H1 (cell line): ENCODE data around the gene CYREN. TPM values are rescaled to one million over a fixed set of nuclear protein-coding genes. Genes with fewer than 3 reads are reported as not detected.

Experiments used
- CTBP2 ChIP-seq: IDR thresholded peaks from 2 replicates; pipeline ENCODE4 v1.7.0; 2011; ENCODE audit warnings: borderline replicate concordance, mild to moderate bottlenecking, moderate library complexity, mixed read lengths, low read length; ENCODE audit not compliant: insufficient read depth, insufficient read length
- SAP30 ChIP-seq: fragments of 300-600 bp; sonication (generic); IDR thresholded peaks from 2 replicates; pipeline ENCODE4 v1.7.1; 2012; ENCODE audit warnings: low read length, moderate library complexity, mild to moderate bottlenecking, inconsistent platforms; ENCODE audit not compliant: insufficient read depth, insufficient replicate concordance
- SP2 ChIP-seq: IDR thresholded peaks from 2 replicates; pipeline ENCODE4 v1.6.1; 2012; ENCODE audit warnings: mild to moderate bottlenecking, low read length, inconsistent platforms
- polyA plus RNA-seq, 7 experiments: library from polyadenylated mRNA; depleted of rRNA in 3 of 7; stranded (reverse) in 5 of 7; unstranded in 2 of 7; fragments of >200 nt in 5 of 7; fragments of 200-250 nt in 2 of 7; gene quantifications; 1 replicate in 5 of 7; 2 replicates in 1 of 7; 4 replicates in 1 of 7; pipeline versions ENCODE4 v1.2.1 to v1.2.3, GENCODE V29; 2011 to 2013; ENCODE audit warnings: missing spikeins in 2 of 7, mixed read lengths in 2 of 7
- total RNA-seq: library from RNA; stranded (reverse); fragmentation: NEBNext Ultra II Directional; extraction: Animal tissue kit (Norgen Biotek cat#: 25700); gene quantifications from 2 replicates; pipeline ENCODE4 v1.2.1, GENCODE V29; 2021

CYREN gene
- total and polyA plus RNA-seq, 2 of the 8 experiments (the other 6 are each of a cell fraction or from before 2014, with no cell fraction given) = 25.1 to 46.2 TPM

GRCh38 chr7:135168489-135169140, 1.9 kb downstream of the CYREN start (continued):
- no peak for TF ChIP-seq SAP30
- TF ChIP-seq CTBP2 = no peak
- TF ChIP-seq SP2 = no peak
- TF ChIP-seq, all 59 proteins: peak for 0
